Calu3 (cell line): ENCODE results near the gene NPDC1. TPM values are rescaled to one million over a fixed set of nuclear protein-coding genes. Genes with fewer than 3 reads are reported as not detected.

Experiments
- BruUV-seq: library from RNA; stranded (reverse); fragments of 400-500 nt; replicated peaks from 2 replicates; lab custom pipeline; 2021; lab: Mats Ljungman, UMichigan
- CTCF ChIA-PET: fragments of 300-600 bp; sonication (Branson Sonifier 250); formaldehyde crosslinking; loops from one replicate; lab custom pipeline; 2022; ENCODE audit warnings: antibody characterized with exemption; lab: Charles Lee
- DNase-seq: peaks from one replicate; pipeline ENCODE4 v3.0.0; 2022
- H3K27ac Mint-ChIP-seq: one replicate; pipeline ENCODE4 v1.8.0; 2022; ENCODE audit warnings: mixed read lengths; ENCODE audit not compliant: unreplicated experiment
- H3K27me3 Mint-ChIP-seq: one replicate; pipeline ENCODE4 v1.8.0; 2022; ENCODE audit warnings: mixed read lengths; ENCODE audit not compliant: unreplicated experiment
- H3K36me3 Mint-ChIP-seq: one replicate; pipeline ENCODE4 v1.8.0; 2022; ENCODE audit warnings: mild to moderate bottlenecking, moderate library complexity, mixed read lengths; ENCODE audit not compliant: insufficient read depth, unreplicated experiment
- H3K4me1 Mint-ChIP-seq: one replicate; pipeline ENCODE4 v1.8.0; 2022; ENCODE audit warnings: mild to moderate bottlenecking, low read depth, mixed read lengths; ENCODE audit not compliant: unreplicated experiment
- H3K4me3 Mint-ChIP-seq: one replicate; pipeline ENCODE4 v1.8.0; 2022; ENCODE audit warnings: mild to moderate bottlenecking, low read depth, moderate library complexity, mixed read lengths; ENCODE audit not compliant: unreplicated experiment
- H3K9me3 Mint-ChIP-seq: one replicate; pipeline ENCODE4 v1.8.0; 2022; ENCODE audit warnings: low read depth, mixed read lengths; ENCODE audit not compliant: unreplicated experiment
- intact Hi-C: fragments of 100-400 bp; cut with micrococcal nuclease; formaldehyde crosslinking; loops from one replicate; pipeline ENCODE4 v1.10.0; 2022; ENCODE audit not compliant: unreplicated experiment
- total RNA-seq: library from RNA; stranded (reverse); gene quantifications from 2 replicates; pipeline ENCODE4 v1.2.3, GENCODE V29; 2022
- TF ChIP-seq, protein P1 (sequence below): fragments of 200-600 bp; IDR thresholded peaks from one replicate; pipeline ENCODE4 v1.8.0; 2022; ENCODE audit warnings: antibody characterized with exemption; ENCODE audit not compliant: unreplicated experiment

Gene NPDC1
- total RNA-seq, 1 experiment from 2014 or later = 65.2 TPM

GRCh38 chr9:137022662-137023008 lies 23.3 kb downstream of the NPDC1 start:
- Mint-ChIP-seq H3K9me3 (no peaks in the 10 kb centered on the region), H3K4me1 (no peaks in the 10 kb centered on the region), H3K36me3 (peaks cover 23% of the 10 kb centered on the region), H3K27ac (no peak overlapping the region), H3K27me3 (no peaks in the 10 kb centered on the region), H3K4me3 (no peak overlapping the region)
- no peak for DNase-seq
- intact Hi-C loops = no loop called here
- no TSS peak for BruUV-seq
- TF ChIP-seq, protein P1, sequence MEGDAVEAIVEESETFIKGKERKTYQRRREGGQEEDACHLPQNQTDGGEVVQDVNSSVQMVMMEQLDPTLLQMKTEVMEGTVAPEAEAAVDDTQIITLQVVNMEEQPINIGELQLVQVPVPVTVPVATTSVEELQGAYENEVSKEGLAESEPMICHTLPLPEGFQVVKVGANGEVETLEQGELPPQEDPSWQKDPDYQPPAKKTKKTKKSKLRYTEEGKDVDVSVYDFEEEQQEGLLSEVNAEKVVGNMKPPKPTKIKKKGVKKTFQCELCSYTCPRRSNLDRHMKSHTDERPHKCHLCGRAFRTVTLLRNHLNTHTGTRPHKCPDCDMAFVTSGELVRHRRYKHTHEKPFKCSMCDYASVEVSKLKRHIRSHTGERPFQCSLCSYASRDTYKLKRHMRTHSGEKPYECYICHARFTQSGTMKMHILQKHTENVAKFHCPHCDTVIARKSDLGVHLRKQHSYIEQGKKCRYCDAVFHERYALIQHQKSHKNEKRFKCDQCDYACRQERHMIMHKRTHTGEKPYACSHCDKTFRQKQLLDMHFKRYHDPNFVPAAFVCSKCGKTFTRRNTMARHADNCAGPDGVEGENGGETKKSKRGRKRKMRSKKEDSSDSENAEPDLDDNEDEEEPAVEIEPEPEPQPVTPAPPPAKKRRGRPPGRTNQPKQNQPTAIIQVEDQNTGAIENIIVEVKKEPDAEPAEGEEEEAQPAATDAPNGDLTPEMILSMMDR = no peak
- CTCF ChIA-PET = no interaction called here

DNA sequence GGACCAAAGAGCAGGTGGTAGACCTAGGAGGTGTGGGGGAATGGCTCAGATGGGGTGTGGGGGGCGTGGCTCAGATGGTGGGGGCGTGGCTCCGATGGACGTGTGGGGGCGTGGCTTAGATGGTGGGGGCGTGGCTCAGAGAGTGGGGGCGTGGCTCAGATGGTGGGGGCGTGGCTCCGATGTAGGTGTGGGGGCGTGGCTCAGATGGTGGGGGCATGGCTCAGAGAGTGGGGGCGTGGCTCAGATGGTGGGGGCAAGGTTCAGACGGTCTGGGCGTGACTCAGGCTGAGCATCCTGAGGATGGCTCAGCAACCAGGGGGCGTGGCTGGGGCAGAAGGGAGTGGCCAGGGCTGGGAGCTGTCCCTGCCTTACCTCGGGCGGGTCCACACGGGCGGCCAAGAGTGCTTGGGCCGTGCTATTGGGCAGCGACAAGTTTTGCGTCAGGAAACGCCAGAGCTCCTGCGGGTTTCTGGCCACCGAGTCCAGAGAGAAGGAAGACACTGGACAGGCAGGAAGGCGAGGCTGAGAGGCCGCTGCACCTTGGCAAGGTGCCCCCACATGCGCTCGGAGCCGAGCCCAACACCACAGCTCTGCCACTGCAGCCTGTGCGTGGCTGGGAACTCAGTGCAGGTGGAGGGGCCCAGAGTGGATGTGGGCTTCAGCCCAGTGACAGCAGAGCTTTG lies 23.9 kb downstream of the NPDC1 start:
- Mint-ChIP-seq H3K27me3 (no peaks in the 10 kb centered on the region), H3K9me3 (no peaks in the 10 kb centered on the region), H3K4me1 (no peaks in the 10 kb centered on the region), H3K27ac (peak overlapping the region; percentile 58), H3K4me3 (no peak overlapping the region), H3K36me3 (peaks cover 17% of the 10 kb centered on the region)
- TF ChIP-seq, protein P1 = no peak
- DNase-seq = peak; percentile 71
- CTCF ChIA-PET = interaction anchor here (0.6 kb wide), 1 partner anchor 54 kb away, joined by 8 read pairs; no protein-coding TSS in a partner anchor
- intact Hi-C loops = no loop called here
- BruUV-seq = no TSS peak

- CTCF ChIA-PET = interaction anchor here (0.6 kb wide), 1 partner anchor 54 kb away, joined by 8 read pairs; no protein-coding TSS in a partner anchor
- DNase-seq = no peak
- H3K36me3 Mint-ChIP-seq = peaks cover 17% of the 10 kb centered on the region
- intact Hi-C loops = no loop called here
- no peaks in the 10 kb centered on the region for H3K4me1 Mint-ChIP-seq
- peak overlapping the region; percentile 58 for H3K27ac Mint-ChIP-seq
- BruUV-seq = no TSS peak
- no peaks in the 10 kb centered on the region for H3K27me3 Mint-ChIP-seq
- H3K9me3 Mint-ChIP-seq = no peaks in the 10 kb centered on the region
- H3K4me3 Mint-ChIP-seq = no peak overlapping the region
- TF ChIP-seq, protein P1 = no peak
Observed at GRCh38 chr9:137021568-137021978, 24.4 kb downstream of the NPDC1 start.

DNA sequence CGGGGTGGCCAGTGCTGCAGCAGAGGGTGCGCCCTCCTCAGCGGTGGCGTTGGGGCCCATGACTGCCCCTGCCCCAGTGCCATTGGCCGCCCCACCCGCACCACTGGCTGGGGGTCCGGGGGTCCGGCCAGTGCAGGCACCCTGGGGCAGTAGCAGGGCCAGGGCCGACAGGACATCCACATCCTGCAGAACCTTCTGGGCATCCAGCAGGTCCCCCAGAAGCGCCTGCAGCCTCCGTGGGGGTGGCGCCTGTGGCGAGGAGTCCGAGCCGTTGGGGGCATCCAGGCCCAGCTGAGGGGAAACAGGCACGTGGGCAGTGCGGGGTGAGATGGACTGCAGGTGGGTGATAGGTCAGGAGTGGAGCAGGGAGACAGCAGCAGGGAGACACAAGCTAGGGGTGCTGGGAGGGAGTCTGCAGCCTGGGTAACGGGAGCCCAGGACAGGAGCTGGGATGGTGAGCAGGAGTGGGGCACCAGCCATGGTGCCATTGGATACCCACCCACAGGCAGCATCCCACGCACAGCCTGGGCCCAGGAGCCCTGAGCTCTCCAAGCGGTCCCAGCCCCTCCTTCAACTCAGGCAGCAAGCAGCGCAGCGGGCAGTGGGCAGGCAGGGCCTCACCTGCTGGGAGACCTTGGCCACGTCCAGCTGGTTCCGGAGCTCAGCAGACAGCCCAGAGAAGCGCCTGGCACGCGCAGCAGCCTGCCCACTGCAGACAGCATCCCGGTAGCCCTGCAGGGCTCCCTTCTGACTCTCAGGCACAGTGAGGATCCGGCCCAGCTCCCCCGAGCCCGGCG lies 25.0 kb downstream of the NPDC1 start:
- intact Hi-C loops = no loop called here
- no TSS peak for BruUV-seq
- H3K4me1 Mint-ChIP-seq = no peaks in the 10 kb centered on the region
- TF ChIP-seq, protein P1 = no peak
- peaks cover 17% of the 10 kb centered on the region for H3K36me3 Mint-ChIP-seq
- H3K9me3 Mint-ChIP-seq = no peaks in the 10 kb centered on the region
- CTCF ChIA-PET = interaction anchor here (0.6 kb wide), 1 partner anchor 53 kb away, joined by 8 read pairs; no protein-coding TSS in a partner anchor
- H3K27ac Mint-ChIP-seq = no peak overlapping the region
- H3K4me3 Mint-ChIP-seq = no peak overlapping the region
- no peaks in the 10 kb centered on the region for H3K27me3 Mint-ChIP-seq
- DNase-seq = no peak
